NCI-H1694 treated with DMSO at 0.1 percent for 48 hours (cell line): Measurements from ENCODE around the gene DOCK4.

Source experiments
- DNase-seq: peaks from one replicate; lab custom pipeline; 2025; lab: John Stamatoyannopoulos, UW

Gene DOCK4

DNA sequence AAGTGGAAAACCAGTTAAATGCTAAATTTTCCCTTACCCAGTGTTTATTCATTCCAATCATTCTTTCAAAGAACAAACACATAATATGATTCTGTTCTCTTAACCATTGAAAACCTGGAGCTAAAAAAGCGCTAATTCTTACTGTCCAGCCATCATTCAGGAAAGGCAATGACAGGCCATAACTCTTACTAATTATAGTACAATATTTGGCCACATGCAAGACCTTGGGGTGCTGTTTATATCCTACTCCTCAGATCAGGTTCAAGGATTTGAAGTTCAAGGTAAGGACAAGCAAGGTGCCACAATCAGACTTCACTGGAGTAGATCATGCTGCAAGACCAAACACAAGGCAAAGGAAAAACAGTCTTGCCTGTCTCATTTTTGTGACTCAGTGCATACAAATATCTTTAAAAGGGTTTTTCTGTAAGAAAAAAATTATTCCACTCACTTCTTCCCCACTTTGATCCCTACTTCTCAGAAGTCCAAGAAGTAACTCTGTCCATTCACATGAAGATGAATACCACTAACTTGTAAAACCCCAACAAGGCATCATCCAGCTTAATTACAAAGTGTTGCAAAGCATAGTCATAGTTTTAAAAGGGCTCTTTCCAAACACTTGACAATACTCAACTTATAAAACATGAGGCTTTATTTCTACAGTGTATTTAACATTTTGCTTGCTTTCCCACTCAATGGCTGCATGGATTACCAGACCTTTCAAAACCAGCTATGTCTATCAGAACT lies 153.0 kb downstream of the DOCK4 start:
- no peak for DNase-seq

- DNase-seq: no peak
These were observed 153.7 kb downstream of the DOCK4 start for GRCh38 chr7:112052498-112052897.

- no peak for DNase-seq
These were observed 155.8 kb downstream of the DOCK4 start for GRCh38 chr7:112050250-112050881.

GRCh38 chr7:112049555-112050249 lies 156.5 kb downstream of the DOCK4 start:
- no peak for DNase-seq

GRCh38 chr7:112047421-112047820 lies 158.8 kb downstream of the DOCK4 start:
- no peak for DNase-seq

DNA sequence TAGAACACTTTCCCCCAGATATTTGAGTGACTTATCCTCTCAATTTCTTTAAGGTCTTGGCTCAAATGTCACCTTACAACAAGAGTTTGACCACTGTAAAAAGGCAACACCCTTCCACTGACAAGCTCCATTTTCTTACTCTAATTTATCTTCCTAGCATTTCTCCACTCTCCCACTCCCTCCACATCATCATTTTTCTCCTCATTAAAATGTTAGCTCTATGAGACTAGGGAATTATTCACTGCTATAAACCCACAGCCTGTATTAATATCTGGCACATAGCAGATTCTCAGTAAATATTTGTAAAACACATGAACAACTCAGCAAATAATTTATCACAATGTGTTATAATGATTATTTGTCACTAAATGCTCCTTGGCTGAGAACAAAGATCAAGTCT lies 161.0 kb downstream of the DOCK4 start:
- DNase-seq: no peak

GRCh38 chr7:112042631-112043030 lies 163.6 kb downstream of the DOCK4 start:
- no peak for DNase-seq

DNA sequence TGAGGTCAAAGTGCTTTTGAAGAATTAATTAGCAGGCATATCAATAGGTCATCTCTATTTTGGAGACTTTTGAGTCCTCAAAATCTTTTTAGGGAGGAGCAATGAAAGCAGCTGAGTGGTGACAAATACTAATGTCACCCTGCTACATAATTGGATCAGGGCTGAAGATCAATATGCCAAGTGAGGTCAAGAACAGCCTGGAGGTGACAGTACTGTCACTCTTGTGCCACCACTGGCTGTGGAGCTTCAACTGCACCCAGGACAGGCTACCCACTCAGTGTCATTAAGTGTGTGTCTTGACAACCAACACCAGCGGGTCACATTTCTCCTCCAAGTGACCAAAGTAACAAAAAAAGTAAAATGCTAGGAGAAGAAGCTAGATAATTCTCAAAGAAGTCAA lies 167.8 kb downstream of the DOCK4 start:
- DNase-seq: no peak

- no peak for DNase-seq
These were observed 170.1 kb downstream of the DOCK4 start for GRCh38 chr7:112036071-112036470.

DNA sequence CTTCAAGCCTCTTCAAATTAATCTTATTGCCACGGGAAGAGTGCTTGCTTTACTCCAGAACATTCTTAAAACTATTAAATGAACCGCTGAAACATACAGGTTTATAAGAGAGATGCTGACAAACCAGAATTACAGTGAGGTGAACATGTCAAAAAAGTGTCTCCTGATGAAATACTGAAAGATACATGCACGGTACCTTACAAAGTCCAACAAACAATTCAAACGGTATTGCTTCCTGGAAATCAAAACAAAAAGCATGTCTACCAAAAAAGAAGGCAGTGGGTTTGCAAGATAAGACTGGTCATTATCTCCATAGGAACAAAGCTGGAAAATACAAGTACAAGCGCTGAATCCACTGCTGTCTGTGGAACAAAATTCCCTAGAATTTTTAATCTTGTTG lies 174.5 kb downstream of the DOCK4 start:
- no peak for DNase-seq

DNA sequence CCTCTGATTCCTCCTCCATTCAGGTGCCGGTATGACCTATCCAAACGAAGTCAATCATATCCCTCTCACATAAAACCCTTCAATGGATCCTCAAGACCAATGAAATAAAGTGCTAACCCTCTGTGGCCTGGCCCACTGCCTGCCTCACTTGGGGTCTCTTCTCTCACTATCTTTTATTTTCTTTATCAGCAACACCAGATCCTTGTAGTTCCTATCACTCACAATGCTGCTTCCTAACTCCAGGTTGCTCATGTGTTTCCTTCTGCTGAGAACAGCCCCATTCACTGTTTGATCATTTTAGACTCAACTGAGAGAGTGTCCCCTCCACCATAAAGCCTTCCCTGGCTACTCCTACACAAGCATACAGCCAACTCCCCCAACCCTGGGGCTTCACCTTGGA lies 180.6 kb downstream of the DOCK4 start:
- DNase-seq: no peak

- DNase-seq: no peak
These were observed 182.4 kb downstream of the DOCK4 start for GRCh38 chr7:112023786-112024185.

- no peak for DNase-seq
These were observed 182.9 kb downstream of the DOCK4 start for GRCh38 chr7:112023282-112023681.

DNA sequence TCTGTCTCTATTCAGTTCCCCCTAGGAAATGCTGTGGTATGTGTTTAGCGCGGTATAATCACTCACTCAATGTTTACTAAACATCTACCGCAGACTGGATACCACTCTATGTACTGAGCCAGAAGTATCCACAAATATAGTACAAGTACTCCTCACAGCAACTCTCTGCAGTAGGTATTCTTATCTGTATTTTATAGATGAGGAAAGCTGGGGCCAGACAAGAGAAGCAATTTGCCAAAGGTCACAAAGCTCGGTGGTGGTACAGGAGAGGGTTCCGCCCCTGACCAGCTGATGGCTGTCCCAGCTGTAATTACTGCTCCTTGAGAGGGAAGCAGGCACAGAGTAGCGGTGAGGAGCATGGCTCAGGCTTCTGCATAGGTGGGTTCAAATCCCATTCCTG lies 184.1 kb downstream of the DOCK4 start:
- DNase-seq: no peak

DNA sequence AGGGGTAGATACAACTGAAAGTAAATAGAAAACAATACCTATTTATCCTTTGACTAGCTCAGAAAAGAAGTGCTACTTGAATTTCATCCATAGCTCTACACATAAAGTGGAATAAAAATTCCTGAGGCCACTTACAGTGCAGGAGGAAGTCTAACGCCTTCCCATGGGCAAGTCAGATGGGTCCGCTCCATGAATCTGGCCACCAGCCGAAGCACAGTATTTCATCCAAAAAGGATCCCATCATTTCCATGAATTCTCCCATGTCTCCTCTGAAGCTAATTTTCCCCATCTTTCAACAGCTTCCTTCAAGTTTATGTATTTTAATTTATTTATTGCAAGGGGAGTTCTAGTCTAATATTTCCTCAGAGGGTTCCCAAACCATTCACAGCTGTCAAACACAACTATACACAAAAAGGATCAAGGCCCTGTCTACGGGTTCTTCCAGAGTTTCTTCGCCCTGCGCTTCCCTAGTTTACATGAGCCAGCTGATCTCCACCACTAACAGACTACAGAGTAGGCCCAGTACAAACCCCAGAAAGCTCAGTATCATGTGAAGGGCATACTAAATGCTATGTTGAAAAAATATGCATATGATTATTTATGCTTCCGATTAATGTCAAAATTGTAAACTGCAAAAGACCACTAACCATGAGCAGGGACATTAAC lies 184.7 kb downstream of the DOCK4 start:
- no peak for DNase-seq

DNA sequence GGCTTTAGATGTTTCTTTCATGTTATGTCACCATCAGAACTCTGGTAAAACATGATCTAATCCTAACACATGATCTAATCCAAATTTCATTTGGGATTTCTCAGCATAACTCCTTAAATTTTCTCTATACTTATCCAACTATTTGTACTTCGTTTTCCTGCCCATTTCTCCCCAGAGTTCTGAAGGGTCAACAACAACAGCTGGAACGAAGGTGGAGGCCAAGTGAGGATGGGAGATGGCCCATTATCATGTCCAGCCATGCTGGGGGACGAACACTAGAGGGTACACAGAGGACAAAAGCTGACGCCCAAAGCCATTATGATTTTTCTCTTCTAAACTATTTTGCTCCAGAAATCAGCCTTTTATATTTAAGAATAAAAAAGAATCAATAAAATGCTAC lies 185.4 kb downstream of the DOCK4 start:
- no peak for DNase-seq

- no peak for DNase-seq
These were observed 186.3 kb downstream of the DOCK4 start for GRCh38 chr7:112019932-112020331.

DNA sequence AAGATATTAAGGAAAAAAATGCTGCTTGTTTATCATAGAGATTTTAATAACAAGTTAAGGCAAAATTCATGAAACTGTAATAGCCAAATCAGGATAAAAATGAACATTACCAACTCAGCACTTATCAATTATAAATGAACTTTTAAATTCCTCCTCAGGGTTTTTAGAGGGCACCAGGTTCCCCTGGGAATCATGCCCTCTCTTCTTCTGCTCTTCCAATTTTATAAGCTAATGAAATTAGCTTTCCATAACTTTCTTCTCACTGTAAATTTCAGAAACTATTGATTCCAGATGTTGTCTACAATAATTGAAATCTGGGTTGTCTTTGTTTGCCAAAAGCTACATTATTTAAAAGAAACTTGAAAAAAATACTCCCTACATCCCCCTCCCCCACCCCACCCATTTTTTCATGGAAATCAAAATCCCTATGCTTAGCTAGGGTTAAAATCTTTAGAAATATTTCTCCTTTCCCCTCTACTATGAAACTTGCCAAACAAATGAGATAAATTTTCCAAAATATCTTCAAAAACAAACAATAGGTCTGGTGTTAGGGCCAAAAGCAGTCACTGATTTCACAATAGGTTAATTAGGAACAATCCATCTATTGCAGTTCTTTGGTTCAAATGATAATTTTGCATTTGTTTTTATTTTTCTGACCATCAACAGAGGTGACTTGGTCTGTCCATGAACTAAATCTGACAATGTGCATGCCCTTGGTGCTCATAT lies 187.7 kb downstream of the DOCK4 start:
- no peak for DNase-seq

DNA sequence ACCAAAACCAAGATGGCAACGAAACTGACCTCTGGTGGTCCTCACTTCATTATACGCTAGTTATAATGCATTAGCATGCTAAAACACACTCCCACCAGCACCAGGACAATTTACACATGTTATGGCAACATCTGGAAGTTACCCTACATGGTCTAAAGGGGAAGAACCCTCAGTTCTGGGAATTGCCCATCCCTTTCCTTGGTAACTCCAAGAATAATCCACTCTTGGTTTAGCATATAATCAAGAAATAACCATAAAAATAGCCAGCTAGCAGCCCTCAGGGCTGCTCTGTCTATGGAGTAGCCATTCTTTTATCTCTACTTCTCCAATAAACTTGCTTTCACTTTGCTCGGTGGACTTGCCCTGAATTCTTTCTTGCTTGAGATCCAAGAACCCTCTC lies 191.1 kb downstream of the DOCK4 start:
- DNase-seq: no peak

DNA sequence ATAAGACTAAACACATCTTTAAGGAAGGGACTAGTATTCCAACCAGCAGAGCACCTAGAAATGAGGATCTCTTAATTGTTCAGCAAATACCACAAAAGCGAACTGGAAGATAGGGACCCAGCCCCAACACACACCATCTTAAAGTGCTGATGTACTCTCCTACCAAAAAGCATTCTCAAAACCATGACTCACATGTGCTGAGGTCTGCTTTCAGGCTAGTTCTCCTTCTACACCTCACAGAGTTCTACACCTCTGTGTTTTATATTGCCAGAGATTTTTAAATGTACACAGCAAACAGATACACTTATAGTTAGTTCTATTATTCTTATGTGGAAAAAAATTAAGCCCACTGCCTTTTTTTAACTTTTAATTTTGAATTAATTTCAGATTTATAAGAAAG lies 191.9 kb downstream of the DOCK4 start:
- DNase-seq: no peak

- no peak for DNase-seq
These were observed 192.9 kb downstream of the DOCK4 start for GRCh38 chr7:112013274-112013673.

- DNase-seq: no peak
These were observed 194.0 kb downstream of the DOCK4 start for GRCh38 chr7:112012242-112012641.
